DOHH2 (cell line): ENCODE data around the gene PDE1C.

Experiments used
- CTCF ChIP-seq: fragments of 200-600 bp; sonication (generic); IDR thresholded peaks from one replicate; pipeline ENCODE4 v1.5.1; 2014; ENCODE audit warnings: antibody characterized with exemption, mild to moderate bottlenecking, low read depth, low read length; ENCODE audit not compliant: poor library complexity, severe bottlenecking
- EZH2phosphoT487 ChIP-seq: fragments of 200-600 bp; sonication (generic); IDR thresholded peaks from 2 replicates; pipeline ENCODE4 v1.6.1; 2017; ENCODE audit warnings: borderline replicate concordance, mild to moderate bottlenecking, antibody characterized with exemption, low read length, moderate library complexity, mixed read lengths

DNA sequence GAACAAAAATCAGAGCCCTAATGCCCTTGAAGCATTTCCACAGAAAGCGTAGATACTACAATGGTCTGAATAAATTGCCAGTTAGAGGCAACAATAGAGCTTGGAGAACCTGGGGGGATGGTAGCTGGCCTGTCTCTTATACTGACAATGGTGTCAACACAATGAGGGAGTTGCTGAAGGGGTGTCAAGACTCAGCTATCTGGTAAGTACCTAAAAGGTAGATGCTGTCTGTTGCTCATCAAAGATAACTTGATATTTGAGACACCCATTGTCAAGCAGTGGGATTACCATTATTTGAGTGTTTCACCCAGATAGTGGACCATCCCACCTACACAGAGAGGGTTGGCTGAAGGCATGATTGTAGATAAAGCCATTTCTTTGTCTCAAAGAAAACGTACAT, 72.8 kb downstream of the PDE1C start:
- no peak for TF ChIP-seq CTCF
- no peak for TF ChIP-seq EZH2phosphoT487
